Tibial artery (tissue), 4 donors: Measurements from ENCODE around the gene GLG1.

ENCODE experiments used
- DNase-seq, 2 donors: peaks; one replicate each; pipeline ENCODE4 v3.0.0-alpha.2; 2019
- H3K27ac ChIP-seq, 2 donors: fragments of 200-600 bp; sonication (generic) in 1 of 2; 1 replicate in 1 of 2; 2 replicates in 1 of 2; pipeline ENCODE4 v1.5.1; 2018 to 2019; ENCODE audit warnings: mild to moderate bottlenecking in 1 of 2
- H3K27me3 ChIP-seq, 2 donors: fragments of 200-600 bp; sonication (generic) in 1 of 2; one replicate each; pipeline versions ENCODE4 v1.5.1 to v1.6.0; 2016 to 2019
- H3K36me3 ChIP-seq, 3 donors: fragments of 200-600 bp; sonication (generic) in 2 of 3; one replicate each; pipeline ENCODE4 v1.5.1; 2016 to 2019; ENCODE audit warnings: mild to moderate bottlenecking in 2 of 3
- H3K4me1 ChIP-seq, 4 donors: fragments of 200-600 bp; sonication (generic) in 2 of 4; 1 replicate in 3 of 4; 2 replicates in 1 of 4; pipeline ENCODE4 v1.5.1; 2016 to 2019
- H3K4me3 ChIP-seq, 2 donors: fragments of 200-600 bp; sonication (generic) in 1 of 2; 1 replicate in 1 of 2; 2 replicates in 1 of 2; pipeline ENCODE4 v1.5.1; 2018 to 2019; ENCODE audit warnings: mild to moderate bottlenecking in 2 of 2
- H3K9me3 ChIP-seq, 3 donors: fragments of 200-600 bp; sonication (generic) in 1 of 3; one replicate each; pipeline ENCODE4 v1.5.1; 2016 to 2019
- CTCF ChIP-seq, 2 experiments: fragments of 200-600 bp in 1 of 2; fragments of 450-650 bp in 1 of 2; IDR thresholded peaks; one replicate each; pipeline ENCODE4 v1.5.1; 2017 to 2019; ENCODE audit warnings: antibody characterized with exemption in 2 of 2, mild to moderate bottlenecking in 1 of 2, moderate library complexity in 1 of 2
- intact Hi-C: fragments of 100-400 bp; cut with DNase I; formaldehyde crosslinking; loops from one replicate; pipeline ENCODE4 v1.15.0; 2023; ENCODE audit warnings: low total_unique reads

GLG1 gene

GRCh38 chr16:74469946-74470478, 136.9 kb downstream of the GLG1 start:
- no peak for TF ChIP-seq CTCF (IDR thresholded peaks at IDR 0.05)
- Histone ChIP-seq H3K27me3 (no peaks in the 10 kb centered on the region), H3K36me3 (peaks cover 91 to 97% (median 92%) of the 10 kb centered on the region in 3 donors), H3K27ac (no peak overlapping the region), H3K4me3 (no peak overlapping the region), H3K4me1 (no peaks in the 10 kb centered on the region), H3K9me3 (no peaks in the 10 kb centered on the region)
- no peak for DNase-seq
- intact Hi-C loops, result no loop called here

- Histone ChIP-seq H3K4me3 (no peak overlapping the region), H3K27me3 (no peaks in the 10 kb centered on the region), H3K27ac (no peak overlapping the region), H3K4me1 (no peaks in the 10 kb centered on the region), H3K9me3 (no peaks in the 10 kb centered on the region), H3K36me3 (peaks cover 91 to 97% (median 93%) of the 10 kb centered on the region in 3 donors)
- no peak for DNase-seq
- TF ChIP-seq CTCF (IDR thresholded peaks at IDR 0.05), result no peak
- intact Hi-C loops, result no loop called here
Measured at GRCh38 chr16:74468807-74469525, 137.9 kb downstream of the GLG1 start.

- Histone ChIP-seq H3K4me1 (no peaks in the 10 kb centered on the region), H3K27ac (no peak overlapping the region), H3K27me3 (no peaks in the 10 kb centered on the region), H3K36me3 (peaks cover 91 to 98% (median 94%) of the 10 kb centered on the region in 3 donors), H3K9me3 (no peaks in the 10 kb centered on the region), H3K4me3 (no peak overlapping the region)
- intact Hi-C loops, result no loop called here
- no peak for TF ChIP-seq CTCF (IDR thresholded peaks at IDR 0.05)
- no peak for DNase-seq
Measured at GRCh38 chr16:74466872-74467271, 140.0 kb downstream of the GLG1 start.

GRCh38 chr16:74465851-74466685, 140.8 kb downstream of the GLG1 start:
- no peak for DNase-seq
- intact Hi-C loops, result no loop called here
- Histone ChIP-seq H3K4me3 (no peak overlapping the region), H3K36me3 (peaks cover 91 to 98% (median 94%) of the 10 kb centered on the region in 3 donors), H3K9me3 (no peaks in the 10 kb centered on the region), H3K27me3 (no peaks in the 10 kb centered on the region), H3K4me1 (no peaks in the 10 kb centered on the region), H3K27ac (no peak overlapping the region)
- TF ChIP-seq CTCF (IDR thresholded peaks at IDR 0.05), result no peak

GRCh38 chr16:74465281-74465680, 141.6 kb downstream of the GLG1 start:
- DNase-seq, result no peak
- Histone ChIP-seq H3K4me3 (no peak overlapping the region), H3K36me3 (peaks cover 88 to 98% (median 90%) of the 10 kb centered on the region in 3 donors), H3K27ac (no peak overlapping the region), H3K4me1 (no peaks in the 10 kb centered on the region), H3K9me3 (no peaks in the 10 kb centered on the region), H3K27me3 (no peaks in the 10 kb centered on the region)
- intact Hi-C loops, result no loop called here
- TF ChIP-seq CTCF (IDR thresholded peaks at IDR 0.05), result no peak
